GM21367 (cell line): ENCODE measurements around the gene ADAM10.
A peak's percentile ranks its signal among the peaks of the same experiment; 100 is the strongest.

Experiments used
- ATAC-seq: cut with Tn5 transposase; IDR thresholded peaks from one replicate; pipeline ENCODE4 v1.9.1; 2021; ENCODE audit not compliant: unreplicated experiment

ADAM10 gene

GRCh38 chr15:58760385-58761009 lies 11.0 kb upstream of the ADAM10 start:
- ATAC-seq = no peak

DNA sequence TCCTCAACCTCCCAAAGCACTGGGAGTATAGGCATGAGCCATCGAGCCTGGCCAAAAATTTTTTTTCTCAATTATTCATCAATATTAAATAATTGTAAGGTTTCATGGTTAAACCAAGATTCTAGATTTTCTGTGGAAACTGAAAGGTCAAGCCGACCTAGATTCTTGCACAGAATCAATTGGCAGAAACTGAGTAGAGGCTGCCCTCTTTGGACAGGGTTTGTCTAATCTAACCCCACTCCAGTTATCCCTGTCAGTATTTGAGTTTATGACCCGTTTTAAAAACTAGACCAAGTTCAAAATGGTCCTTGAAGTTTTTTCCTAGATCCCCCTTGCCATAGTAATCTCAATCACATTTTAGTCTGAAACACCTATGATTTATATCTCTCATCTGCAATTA lies 8.6 kb upstream of the ADAM10 start:
- ATAC-seq = no peak

- ATAC-seq = no peak
Measured at GRCh38 chr15:58755956-58756355, 6.4 kb upstream of the ADAM10 start.

DNA sequence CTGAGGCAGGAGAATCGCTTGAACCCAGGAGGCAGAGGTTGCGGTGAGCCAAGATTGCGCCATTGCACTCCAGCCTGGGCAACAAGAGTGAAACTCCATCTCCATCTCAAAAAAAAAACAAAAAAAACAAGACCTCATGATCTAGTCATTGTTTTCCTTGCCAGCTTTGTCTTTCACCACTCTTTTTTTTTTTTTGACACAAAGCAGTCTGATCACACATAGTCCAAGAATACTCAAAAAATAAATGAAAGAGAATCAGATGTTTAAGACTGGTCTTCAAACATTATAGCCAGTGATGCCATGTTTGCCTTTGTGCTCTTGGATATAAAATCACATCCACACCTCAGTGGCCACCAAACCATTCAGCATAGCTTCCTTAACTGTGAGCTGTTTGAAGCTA lies 5.8 kb upstream of the ADAM10 start:
- no peak for ATAC-seq

GRCh38 chr15:58752716-58753115 lies 3.2 kb upstream of the ADAM10 start:
- ATAC-seq = no peak

DNA sequence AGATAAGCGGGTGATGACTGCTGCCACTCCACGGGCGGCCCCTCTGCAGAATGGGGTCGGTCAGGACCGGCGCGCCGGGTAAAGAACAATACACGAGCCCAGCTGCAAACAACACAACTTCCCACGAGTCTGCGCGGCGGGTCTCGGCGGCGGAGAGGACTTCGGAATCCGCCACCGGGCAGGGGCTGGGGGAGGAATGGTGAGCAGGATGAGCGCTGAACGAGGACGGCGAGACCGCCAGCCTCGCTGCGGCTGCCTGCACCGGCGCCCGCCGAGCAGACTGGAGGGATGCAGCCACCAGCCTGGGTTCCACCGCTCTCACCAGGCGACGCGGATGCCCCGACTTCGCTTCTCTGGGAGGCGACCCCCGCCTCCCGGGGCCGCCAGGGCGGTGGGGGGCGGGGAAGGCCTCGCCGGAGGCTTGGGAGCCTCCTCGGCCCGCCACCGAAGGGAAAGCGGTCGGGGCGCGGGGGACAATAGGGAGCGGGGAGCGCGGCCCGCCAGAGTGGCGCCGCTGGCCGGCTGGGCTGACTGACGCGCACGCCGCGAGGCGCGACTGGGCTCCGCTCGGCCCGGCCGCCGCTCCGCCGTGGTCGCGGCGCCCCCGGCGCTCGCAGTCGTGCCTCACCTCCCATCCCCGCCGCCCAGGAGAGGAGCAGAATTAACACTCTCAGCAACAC lies 515 bp downstream of the ADAM10 start:
- peak; percentile 15 for ATAC-seq

GRCh38 chr15:58748040-58748851 lies 1.3 kb downstream of the ADAM10 start:
- peak; percentile 3 for ATAC-seq

DNA sequence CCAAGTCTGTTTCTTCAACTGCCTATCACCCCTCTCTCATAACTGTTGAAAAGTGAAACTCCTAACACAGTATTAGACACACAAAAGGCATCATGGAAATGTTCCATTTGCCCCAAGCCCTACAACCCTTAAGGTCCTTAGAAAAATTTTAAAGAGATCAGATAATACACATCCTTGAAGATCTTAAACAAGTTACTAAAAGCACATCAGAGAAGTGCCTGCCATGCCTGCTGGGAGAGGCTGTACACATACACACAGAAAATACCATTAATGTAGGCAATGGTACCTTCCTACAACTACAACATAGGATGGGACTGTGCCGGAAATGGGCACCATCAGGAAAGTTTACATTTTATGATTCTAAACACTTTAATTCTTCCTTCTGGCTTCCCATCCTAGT lies 3.3 kb downstream of the ADAM10 start:
- no peak for ATAC-seq

GRCh38 chr15:58742819-58743502 lies 6.5 kb downstream of the ADAM10 start:
- no peak for ATAC-seq

GRCh38 chr15:58742022-58742813 lies 7.3 kb downstream of the ADAM10 start:
- ATAC-seq = no peak

GRCh38 chr15:58741032-58741431 lies 8.5 kb downstream of the ADAM10 start:
- no peak for ATAC-seq

DNA sequence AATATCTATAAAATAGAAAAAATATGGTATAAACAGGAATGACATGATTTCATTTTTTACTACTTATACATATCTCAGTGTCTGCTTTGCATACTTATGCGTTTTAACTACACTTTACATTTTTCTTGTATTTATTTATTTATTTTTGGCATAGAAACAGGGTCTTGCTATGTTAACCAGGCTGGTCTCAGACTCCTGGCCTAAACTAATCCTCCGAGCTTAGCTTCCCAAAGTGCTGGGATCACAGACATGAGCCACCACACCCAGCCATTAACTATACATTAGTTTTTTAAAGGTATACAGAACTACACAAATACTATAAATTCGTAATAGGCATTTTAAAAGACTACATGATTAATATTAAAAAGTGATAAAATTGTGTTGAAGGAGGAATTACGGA lies 9.1 kb downstream of the ADAM10 start:
- ATAC-seq = no peak

GRCh38 chr15:58738046-58738707 lies 11.3 kb downstream of the ADAM10 start:
- ATAC-seq = no peak

- ATAC-seq = no peak
Measured at GRCh38 chr15:58737298-58737697, 12.2 kb downstream of the ADAM10 start.

DNA sequence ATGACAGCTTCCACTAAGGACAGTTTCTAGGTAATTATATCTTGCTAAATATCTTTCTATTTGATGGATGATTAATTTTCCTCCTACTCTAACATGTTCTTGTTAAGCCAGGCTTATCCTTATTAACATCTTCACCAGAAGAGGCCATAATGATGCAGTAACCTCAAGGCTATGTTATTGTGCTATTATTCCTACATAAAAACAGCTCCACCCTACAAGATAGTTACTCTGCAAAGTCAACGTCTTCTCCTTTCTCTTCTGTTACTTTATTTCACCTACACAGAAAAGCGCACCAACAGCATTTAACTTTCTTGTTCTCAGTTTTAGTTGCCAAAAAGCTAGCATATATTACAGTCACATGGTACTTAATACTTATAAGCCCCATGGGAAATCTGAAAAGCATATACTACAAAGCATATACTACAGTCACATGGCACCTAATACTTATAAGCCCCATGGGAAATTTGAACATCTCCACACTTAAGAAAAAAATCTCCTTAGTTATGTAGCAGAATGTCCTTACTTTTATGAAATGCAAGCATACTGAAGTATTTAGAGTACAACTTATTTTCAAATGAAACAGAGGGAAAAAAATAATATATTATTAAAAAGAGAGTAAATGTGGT lies 13.4 kb downstream of the ADAM10 start:
- no peak for ATAC-seq

DNA sequence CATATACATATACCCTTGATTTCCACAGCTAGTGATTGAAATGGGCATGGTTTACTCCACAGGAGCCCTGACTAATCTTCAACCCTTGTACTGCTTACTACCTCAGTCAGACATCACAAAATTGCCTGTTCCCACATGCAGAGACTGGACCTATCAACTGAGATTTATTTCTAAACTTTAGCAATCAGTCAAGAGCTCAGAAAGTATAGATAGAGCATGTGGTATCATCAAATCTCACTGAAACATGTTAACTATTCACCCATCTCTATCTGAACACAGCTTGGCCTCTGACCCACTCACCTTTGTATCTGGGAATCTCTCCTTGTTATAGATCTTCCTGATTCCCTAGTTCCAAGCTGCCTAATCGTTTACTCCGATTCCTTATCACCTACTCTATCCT lies 14.6 kb downstream of the ADAM10 start:
- no peak for ATAC-seq

DNA sequence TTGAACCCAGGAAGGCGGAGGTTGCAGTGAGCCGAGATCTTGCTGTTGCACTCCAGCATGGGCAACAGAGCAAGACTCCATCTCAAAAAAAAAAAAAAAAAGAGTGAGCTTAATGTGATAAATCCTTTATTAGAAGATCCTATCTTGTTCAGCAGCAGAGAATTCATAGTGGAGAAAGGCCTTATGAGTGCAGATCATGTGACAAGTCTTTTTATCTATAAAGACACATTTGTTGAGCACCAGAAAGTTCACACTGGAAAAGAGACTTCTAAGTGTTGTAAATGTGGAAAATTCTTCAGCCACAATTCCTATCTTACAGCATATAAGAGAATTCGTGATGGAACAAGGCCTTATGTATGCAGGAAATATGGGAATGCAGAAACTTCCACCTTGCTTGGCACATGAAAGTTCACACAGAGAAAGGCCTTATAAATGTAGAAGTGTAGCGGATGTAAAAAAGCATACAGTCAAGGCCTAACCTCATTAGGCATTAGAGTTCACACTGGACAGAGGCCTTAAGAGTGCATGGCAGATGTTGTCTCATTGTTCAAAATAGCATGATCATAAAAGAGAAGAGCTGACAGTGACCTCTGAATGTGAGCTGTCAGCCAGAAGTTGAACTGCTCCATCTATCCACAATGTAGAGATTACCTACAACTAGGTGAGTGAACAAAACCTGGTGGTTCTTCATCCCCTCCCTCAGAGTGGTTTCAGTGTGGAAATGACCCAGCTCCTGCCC lies 16.7 kb downstream of the ADAM10 start:
- ATAC-seq = no peak

DNA sequence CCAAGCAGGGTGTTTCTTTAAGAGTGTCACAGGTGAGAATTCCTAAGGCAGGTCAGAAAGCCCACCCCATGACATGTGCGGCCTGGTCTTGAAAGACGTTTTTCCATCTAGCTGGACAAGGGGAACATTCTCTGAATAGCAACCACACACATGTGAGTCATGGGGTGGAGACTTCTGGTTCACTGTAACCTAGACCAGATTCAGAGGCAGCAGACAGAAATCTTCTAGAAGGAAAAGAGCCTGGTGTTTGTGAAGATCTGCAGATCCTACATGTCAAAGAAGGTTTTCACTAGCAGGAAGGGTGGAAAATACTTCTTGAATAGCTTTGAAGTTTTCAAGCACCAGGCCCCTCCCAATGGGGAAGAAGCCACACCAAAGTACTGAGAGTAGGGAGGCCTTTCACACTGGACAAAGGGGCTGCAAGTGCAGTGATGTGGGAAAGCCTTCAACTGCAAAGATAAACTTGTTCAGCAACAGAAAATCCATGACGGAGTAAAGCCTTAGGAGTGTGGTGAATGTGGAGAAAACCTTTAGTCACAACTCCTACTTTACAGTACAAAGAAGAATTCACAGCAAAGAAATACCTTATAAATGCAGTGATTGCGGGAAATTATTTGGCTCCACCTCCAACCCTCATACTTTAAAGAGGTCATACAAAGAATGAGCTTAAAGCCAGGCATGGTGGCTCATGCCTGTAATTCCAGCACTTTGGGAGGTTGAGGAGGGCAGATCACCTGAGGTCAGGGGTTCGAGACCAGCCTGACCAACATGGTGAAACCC lies 17.6 kb downstream of the ADAM10 start:
- no peak for ATAC-seq
